AG09309 (cell line): ENCODE data around the gene MEGF11.

Source experiments
- DNase-seq: peaks from one replicate; pipeline ENCODE4 v3.0.0-alpha.2; 2010; ENCODE audit warnings: low read depth
- H3K4me3 ChIP-seq: 2 replicates; pipeline ENCODE4 v1.5.1; 2011; ENCODE audit warnings: mild to moderate bottlenecking, low read depth, low read length, moderate library complexity; ENCODE audit not compliant: control insufficient read depth
- CTCF ChIP-seq: IDR thresholded peaks from 2 replicates; pipeline ENCODE4 v1.5.1; 2011; ENCODE audit warnings: mild to moderate bottlenecking, low read depth, low read length, inconsistent platforms; ENCODE audit not compliant: insufficient read depth, control insufficient read depth; ENCODE audit errors: missing control alignments

MEGF11 gene

GRCh38 chr15:66253418-66254088 lies at the start of gene MEGF11:
Gene MEGF11, minus strand, starts transcription at chr15:66253750. Its CDS starts 125,347 bp downstream, at chr15:66128403.
- H3K4me3 ChIP-seq = peak within 1 kb of the TSS; percentile 47
- TF ChIP-seq CTCF = no peak
- no peak for DNase-seq

- DNase-seq = no peak
- TF ChIP-seq CTCF = no peak
- H3K4me3 ChIP-seq = no peak overlapping the region
Measured at GRCh38 chr15:66302489-66303278, 49.1 kb upstream of the MEGF11 start.

- no peak for TF ChIP-seq CTCF
- H3K4me3 ChIP-seq = no peak overlapping the region
- DNase-seq = no peak
Measured at GRCh38 chr15:66298803-66299251, 45.3 kb upstream of the MEGF11 start.

GRCh38 chr15:66296186-66296585 lies 42.6 kb upstream of the MEGF11 start:
- no peak for DNase-seq
- TF ChIP-seq CTCF = no peak
- H3K4me3 ChIP-seq = no peak overlapping the region

- no peak overlapping the region for H3K4me3 ChIP-seq
- no peak for DNase-seq
Measured at GRCh38 chr15:66294932-66295235, 41.3 kb upstream of the MEGF11 start.

GRCh38 chr15:66294157-66294931 lies 40.8 kb upstream of the MEGF11 start:
- TF ChIP-seq CTCF = no peak
- peak overlapping the region; percentile 66 for H3K4me3 ChIP-seq
- DNase-seq = peak; percentile 47

More at GRCh38 chr15:66294932-66295235, 41.3 kb upstream of the MEGF11 start:
- TF ChIP-seq CTCF = no peak
